Measurements from ENCODE around the gene TUBG1.
"Not testable (repeated sequence)": the region's sequence is repeated elsewhere in the genome, so short reads cannot be mapped to it uniquely, and the experiment has no call there.

DNA sequence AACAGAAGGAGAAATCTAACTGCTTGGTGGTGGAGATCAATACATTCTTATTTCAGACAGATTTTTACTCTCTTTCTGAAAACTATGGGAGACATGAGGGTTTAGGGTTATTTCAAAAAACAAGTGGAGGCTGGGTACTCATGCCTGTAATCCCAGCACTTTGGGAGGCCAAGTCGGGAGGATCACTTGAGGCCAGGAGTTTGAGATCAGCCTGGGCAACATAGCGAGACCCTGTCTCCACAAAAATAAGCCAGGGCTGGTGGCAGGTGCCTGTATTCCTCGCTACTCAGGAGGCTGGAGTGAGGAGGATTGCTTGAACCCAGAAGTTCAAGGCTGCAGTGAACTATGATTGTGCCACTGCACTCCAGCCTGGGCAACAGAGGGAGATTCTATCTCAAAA is 12.5 kb downstream of the TUBG1 start:
- TF ChIP-seq POLR2AphosphoS5 (IDR thresholded peaks at IDR 0.05; ENCODE audit: low read depth, low read length); SIN3A (IDR thresholded peaks at IDR 0.05; ENCODE audit: borderline replicate concordance, low read depth, low read length); NFIC (IDR thresholded peaks at IDR 0.05; ENCODE audit: borderline replicate concordance); GABPA (IDR thresholded peaks at IDR 0.05; ENCODE audit: low read depth); NRF1 (IDR thresholded peaks at IDR 0.05; ENCODE audit: low read depth, low read length); RFX5 (IDR thresholded peaks at IDR 0.05; ENCODE audit: low read length); YY1 (IDR thresholded peaks at IDR 0.05; ENCODE audit: low read depth); EP300 (IDR thresholded peaks at IDR 0.05; ENCODE audit: borderline replicate concordance in 1 of 2, low read depth in 1 of 2, low read length in 1 of 2); RAD21 (IDR thresholded peaks at IDR 0.05; ENCODE audit: low read length); GATA2 (CRISPR knock-in tag; IDR thresholded peaks at IDR 0.05): not testable (repeated sequence)
- TF ChIP-seq, protein P1, sequence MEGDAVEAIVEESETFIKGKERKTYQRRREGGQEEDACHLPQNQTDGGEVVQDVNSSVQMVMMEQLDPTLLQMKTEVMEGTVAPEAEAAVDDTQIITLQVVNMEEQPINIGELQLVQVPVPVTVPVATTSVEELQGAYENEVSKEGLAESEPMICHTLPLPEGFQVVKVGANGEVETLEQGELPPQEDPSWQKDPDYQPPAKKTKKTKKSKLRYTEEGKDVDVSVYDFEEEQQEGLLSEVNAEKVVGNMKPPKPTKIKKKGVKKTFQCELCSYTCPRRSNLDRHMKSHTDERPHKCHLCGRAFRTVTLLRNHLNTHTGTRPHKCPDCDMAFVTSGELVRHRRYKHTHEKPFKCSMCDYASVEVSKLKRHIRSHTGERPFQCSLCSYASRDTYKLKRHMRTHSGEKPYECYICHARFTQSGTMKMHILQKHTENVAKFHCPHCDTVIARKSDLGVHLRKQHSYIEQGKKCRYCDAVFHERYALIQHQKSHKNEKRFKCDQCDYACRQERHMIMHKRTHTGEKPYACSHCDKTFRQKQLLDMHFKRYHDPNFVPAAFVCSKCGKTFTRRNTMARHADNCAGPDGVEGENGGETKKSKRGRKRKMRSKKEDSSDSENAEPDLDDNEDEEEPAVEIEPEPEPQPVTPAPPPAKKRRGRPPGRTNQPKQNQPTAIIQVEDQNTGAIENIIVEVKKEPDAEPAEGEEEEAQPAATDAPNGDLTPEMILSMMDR (IDR thresholded peaks at IDR 0.05) = not testable (repeated sequence)
- TF ChIP-seq, protein P2, sequence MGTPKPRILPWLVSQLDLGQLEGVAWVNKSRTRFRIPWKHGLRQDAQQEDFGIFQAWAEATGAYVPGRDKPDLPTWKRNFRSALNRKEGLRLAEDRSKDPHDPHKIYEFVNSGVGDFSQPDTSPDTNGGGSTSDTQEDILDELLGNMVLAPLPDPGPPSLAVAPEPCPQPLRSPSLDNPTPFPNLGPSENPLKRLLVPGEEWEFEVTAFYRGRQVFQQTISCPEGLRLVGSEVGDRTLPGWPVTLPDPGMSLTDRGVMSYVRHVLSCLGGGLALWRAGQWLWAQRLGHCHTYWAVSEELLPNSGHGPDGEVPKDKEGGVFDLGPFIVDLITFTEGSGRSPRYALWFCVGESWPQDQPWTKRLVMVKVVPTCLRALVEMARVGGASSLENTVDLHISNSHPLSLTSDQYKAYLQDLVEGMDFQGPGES (IDR thresholded peaks at IDR 0.05; ENCODE audit: low read depth, low read length) = not testable (repeated sequence)

All from SK-N-SH (cell line).